Measurements from ENCODE around the gene PAH. TPM values are rescaled to one million over a fixed set of nuclear protein-coding genes. Genes with fewer than 3 reads are reported as not detected.

PAH gene
- total RNA-seq, 4 donors from 2014 or later: 1.5 TPM; not detected in 3

- TF ChIP-seq POLR2A (IDR thresholded peaks at IDR 0.05) (no peak), EP300 (IDR thresholded peaks at IDR 0.05) (no peak), CTCF (IDR thresholded peaks at IDR 0.05) (no peak)
- Histone ChIP-seq H3K27ac (no peak overlapping the region), H3K36me3 (no peaks in the 10 kb centered on the region), H3K4me1 (peaks cover 0 to 15% (median 0%) of the 10 kb centered on the region in 4 donors), H3K9me3 (no peaks in the 10 kb centered on the region), H3K4me3 (no peak overlapping the region), H3K27me3 (no peaks in the 10 kb centered on the region)
- WGBS, 2 donors: 91 to 93% methylated on average over 3 of the region's 3 CpGs
- no peak for DNase-seq (ENCODE audit: low spot score in 2 of 2)
Observed at GRCh38 chr12:102808412-102808811, 108.6 kb downstream of the PAH start.

GRCh38 chr12:102806592-102806991 lies 110.5 kb downstream of the PAH start:
- Histone ChIP-seq H3K4me1 (peaks cover 0 to 6% (median 0%) of the 10 kb centered on the region in 4 donors), H3K9me3 (no peaks in the 10 kb centered on the region), H3K27ac (no peak overlapping the region), H3K36me3 (no peaks in the 10 kb centered on the region), H3K27me3 (no peaks in the 10 kb centered on the region), H3K4me3 (no peak overlapping the region)
- WGBS, 2 donors: 72 to 89% methylated on average over 2 of the region's 2 CpGs
- no peak for DNase-seq (ENCODE audit: low spot score in 2 of 2)
- no peak for TF ChIP-seq POLR2A (IDR thresholded peaks at IDR 0.05)
- no peak for TF ChIP-seq EP300 (IDR thresholded peaks at IDR 0.05)
- no peak for TF ChIP-seq CTCF (IDR thresholded peaks at IDR 0.05)

DNA sequence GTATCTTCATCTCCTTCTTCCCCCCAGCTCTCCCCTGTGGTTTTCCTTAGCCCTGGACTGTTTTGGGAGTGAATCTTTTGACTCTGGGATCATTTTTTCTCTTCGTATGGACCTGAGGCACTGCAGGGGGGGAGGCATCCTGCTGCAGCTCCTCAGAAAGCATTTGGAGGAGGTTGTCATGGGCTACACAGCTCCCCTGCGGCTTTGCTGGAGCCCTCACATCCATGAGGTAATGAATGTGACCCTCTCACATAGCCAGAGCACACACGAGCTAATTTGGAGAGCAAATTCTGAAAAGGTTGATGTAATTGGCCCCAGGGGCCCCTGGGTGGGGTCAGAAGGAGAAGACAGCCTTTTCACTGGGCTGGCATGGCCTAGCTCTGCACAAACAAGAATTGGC lies 110.9 kb downstream of the PAH start:
- H3K36me3 ChIP-seq: no peaks in the 10 kb centered on the region
- no peak for DNase-seq (ENCODE audit: low spot score in 2 of 2)
- no peaks in the 10 kb centered on the region for H3K9me3 ChIP-seq
- WGBS, 2 donors: 23 to 28% methylated on average over 3 of the region's 3 CpGs
- H3K4me3 ChIP-seq: no peak overlapping the region
- H3K27ac ChIP-seq: no peak overlapping the region
- H3K4me1 ChIP-seq: peaks cover 0 to 1% (median 0%) of the 10 kb centered on the region in 4 donors
- H3K27me3 ChIP-seq: no peaks in the 10 kb centered on the region
- no peak for TF ChIP-seq EP300 (IDR thresholded peaks at IDR 0.05)
- TF ChIP-seq CTCF (IDR thresholded peaks at IDR 0.05): no peak

DNA sequence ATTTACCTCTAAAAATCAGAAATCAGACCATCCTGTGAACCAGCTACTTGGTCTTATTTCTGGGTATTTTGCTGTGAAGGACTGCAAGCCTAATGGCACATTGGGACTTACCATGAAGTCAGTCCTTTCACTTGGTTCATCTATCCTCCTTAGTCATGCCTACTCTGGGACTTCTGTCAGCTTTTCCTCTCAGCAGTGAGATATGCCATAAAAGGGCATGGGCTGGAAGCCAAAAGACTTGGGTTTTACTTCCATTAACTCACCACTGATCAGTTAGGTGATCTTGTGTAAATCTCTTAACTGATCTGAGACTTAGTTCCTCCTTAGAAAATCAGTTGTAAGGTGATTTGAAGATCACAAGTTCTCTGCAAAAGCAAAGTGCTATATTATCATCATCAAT lies 116.5 kb downstream of the PAH start:
- Histone ChIP-seq H3K36me3 (no peaks in the 10 kb centered on the region), H3K27me3 (no peaks in the 10 kb centered on the region), H3K27ac (no peak overlapping the region), H3K4me3 (no peak overlapping the region), H3K4me1 (no peaks in the 10 kb centered on the region), H3K9me3 (no peaks in the 10 kb centered on the region)
- DNase-seq (ENCODE audit: low spot score in 2 of 2): no peak
- TF ChIP-seq POLR2A (IDR thresholded peaks at IDR 0.05): no peak
- no peak for TF ChIP-seq CTCF (IDR thresholded peaks at IDR 0.05)
- no peak for TF ChIP-seq EP300 (IDR thresholded peaks at IDR 0.05)

DNA sequence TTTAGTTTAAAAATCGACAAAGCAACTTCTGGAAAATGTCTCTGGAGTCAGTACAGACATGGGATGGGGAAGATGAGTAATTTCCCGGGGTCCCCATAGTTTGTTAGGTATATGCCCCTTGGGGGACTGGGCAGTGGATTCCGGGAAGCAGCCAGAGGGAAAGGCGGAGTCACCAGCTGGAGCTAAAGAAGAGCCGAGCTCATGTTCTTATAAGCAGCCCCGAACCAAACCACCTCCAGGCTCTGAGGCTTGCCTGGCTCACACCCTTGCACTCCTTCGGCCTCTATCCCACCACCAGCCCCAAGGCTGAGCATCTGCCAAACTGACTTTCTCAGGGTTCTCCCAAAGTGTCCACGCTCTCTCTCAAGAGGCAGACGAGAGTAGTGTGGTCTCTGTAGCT lies 117.8 kb downstream of the PAH start:
- Histone ChIP-seq H3K27me3 (no peaks in the 10 kb centered on the region), H3K27ac (no peak overlapping the region), H3K36me3 (no peaks in the 10 kb centered on the region), H3K4me3 (no peak overlapping the region), H3K4me1 (no peaks in the 10 kb centered on the region), H3K9me3 (no peaks in the 10 kb centered on the region)
- WGBS, 2 donors: 56 to 71% methylated on average over 9 of the region's 9 CpGs
- no peak for TF ChIP-seq CTCF (IDR thresholded peaks at IDR 0.05)
- no peak for TF ChIP-seq EP300 (IDR thresholded peaks at IDR 0.05)
- no peak for TF ChIP-seq POLR2A (IDR thresholded peaks at IDR 0.05)
- DNase-seq (ENCODE audit: low spot score in 2 of 2): no peak
